Spleen (tissue), 7 donors: ENCODE data around the gene TCHP.

Source experiments
- CTCF ChIP-seq, 11 experiments: fragments of 200-600 bp in 7 of 11; fragments of 450-650 bp in 4 of 11; sonication (generic) in 4 of 11; IDR thresholded peaks in 8 of 11; conservative IDR thresholded peaks in 3 of 11; 1 replicate in 7 of 11; 2 replicates in 4 of 11; pipeline versions ENCODE4 v1.4.0 to v1.8.0; 2016 to 2021; ENCODE audit warnings: antibody characterized with exemption in 11 of 11, inconsistent platforms in 4 of 11, mild to moderate bottlenecking in 1 of 11
- POLR2A ChIP-seq, 3 donors: fragments of 450-650 bp; IDR thresholded peaks; one replicate each; pipeline ENCODE4 v1.5.1; 2017; ENCODE audit warnings: antibody characterized with exemption in 3 of 3, mild to moderate bottlenecking in 1 of 3
- donor health status: DM: no; HTN: no; CAD: no; lungs with moderate emphysema.
- donor health status: DM: no; HTN: no; CAD: no.
- donor health status: DM: no; HTN: no; CAD: no.

GRCh38 chr12:109881752-109882151 is 18.3 kb upstream of the TCHP start:
- TF ChIP-seq CTCF (IDR thresholded peaks at IDR 0.05 in 8 of 11, conservative IDR thresholded peaks at IDR 0.05 in 3 of 11) (no peak), POLR2A (IDR thresholded peaks at IDR 0.05) (no peak)
